Parathyroid adenoma (tissue), 2 donors: ENCODE results near the gene SSBP1.

Experiments used
- H2AFZ ChIP-seq: fragments of 300-600 bp; sonication (generic); one replicate; pipeline ENCODE4 v1.7.0; 2017; ENCODE audit warnings: antibody characterized with exemption, mild to moderate bottlenecking
- H3K27ac ChIP-seq: fragments of 300-600 bp; sonication (generic); one replicate; pipeline ENCODE4 v1.7.0; 2017
- H3K27me3 ChIP-seq: fragments of 300-600 bp; sonication (generic); one replicate; pipeline ENCODE4 v1.7.0; 2017; ENCODE audit warnings: low read length; ENCODE audit not compliant: control insufficient read depth, insufficient read depth
- H3K36me3 ChIP-seq: fragments of 300-600 bp; sonication (generic); one replicate; pipeline ENCODE4 v1.7.0; 2017; ENCODE audit warnings: low read length; ENCODE audit not compliant: control insufficient read depth, insufficient read depth
- H3K4me1 ChIP-seq: fragments of 300-600 bp; sonication (generic); one replicate; pipeline ENCODE4 v1.7.0; 2017; ENCODE audit warnings: control low read depth
- H3K4me2 ChIP-seq: fragments of 300-600 bp; sonication (generic); one replicate; pipeline ENCODE4 v1.7.0; 2017; ENCODE audit warnings: low read length
- H3K4me3 ChIP-seq: fragments of 300-600 bp; sonication (generic); one replicate; pipeline ENCODE4 v1.7.0; 2017; ENCODE audit warnings: low read depth, low read length
- H3K79me2 ChIP-seq: fragments of 300-600 bp; sonication (generic); one replicate; pipeline ENCODE4 v1.7.0; 2017; ENCODE audit warnings: control low read depth
- H3K9ac ChIP-seq: fragments of 300-600 bp; sonication (generic); one replicate; pipeline ENCODE4 v1.7.0; 2017; ENCODE audit warnings: mild to moderate bottlenecking
- H3K9me3 ChIP-seq: fragments of 300-600 bp; sonication (generic); one replicate; pipeline ENCODE4 v1.7.0; 2017; ENCODE audit warnings: low read length; ENCODE audit not compliant: control insufficient read depth
- CTCF ChIP-seq: fragments of 300-600 bp; sonication (generic); IDR thresholded peaks from one replicate; pipeline ENCODE4 v1.7.0; 2017; ENCODE audit warnings: antibody characterized with exemption, mild to moderate bottlenecking
- donor health status: primary hyperparathyroidism.

Gene SSBP1

GRCh38 chr7:141788296-141788695 lies 50.1 kb downstream of the SSBP1 start:
- H3K36me3 ChIP-seq: no peaks in the 10 kb centered on the region
- H3K4me3 ChIP-seq: no peak overlapping the region
- H2AFZ ChIP-seq: no peak overlapping the region
- no peak overlapping the region for H3K27ac ChIP-seq
- no peak overlapping the region for H3K4me2 ChIP-seq
- no peaks in the 10 kb centered on the region for H3K27me3 ChIP-seq
- no peak overlapping the region for H3K9ac ChIP-seq
- no peak for TF ChIP-seq CTCF
- peaks cover 2% of the 10 kb centered on the region for H3K79me2 ChIP-seq
- no peaks in the 10 kb centered on the region for H3K9me3 ChIP-seq
- no peaks in the 10 kb centered on the region for H3K4me1 ChIP-seq

DNA sequence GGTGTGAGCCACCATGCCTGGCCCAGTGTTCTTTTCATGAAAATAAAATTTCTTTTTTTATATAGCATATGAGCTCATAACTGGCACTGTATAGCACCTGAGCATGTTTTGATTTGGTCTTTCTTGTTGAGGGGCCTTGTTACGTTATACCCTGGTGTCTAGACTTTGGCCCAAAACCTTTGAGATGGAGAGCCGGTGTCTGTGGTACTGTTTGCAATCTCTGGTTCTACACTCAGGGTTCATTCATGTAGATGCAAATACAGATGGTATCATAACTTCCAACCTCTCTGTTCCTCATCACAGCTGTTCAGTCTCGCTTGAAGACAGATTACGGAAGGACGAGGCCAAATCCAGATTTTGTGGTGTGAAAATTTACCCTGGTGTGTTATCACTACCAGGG lies 51.8 kb downstream of the SSBP1 start, which contains the start of gene TAS2R5:
TSS of gene TAS2R5 (plus strand) at position 301 of the 400 bp plus-strand sequence. CDS start 145 bp downstream, outside the sequence.
- no peaks in the 10 kb centered on the region for H3K9me3 ChIP-seq
- no peak within 1 kb of the TSS for H3K4me3 ChIP-seq
- TF ChIP-seq CTCF: no peak
- no peaks in the 10 kb centered on the region for H3K36me3 ChIP-seq
- no peak within 1 kb of the TSS for H3K27ac ChIP-seq
- H3K27me3 ChIP-seq: no peaks in the 10 kb centered on the region
- H3K4me1 ChIP-seq: no peaks in the 10 kb centered on the region
- no peak within 1 kb of the TSS for H3K4me2 ChIP-seq
- H3K9ac ChIP-seq: no peak within 1 kb of the TSS
- peaks cover 2% of the 10 kb centered on the region for H3K79me2 ChIP-seq
- no peak within 1 kb of the TSS for H2AFZ ChIP-seq

DNA sequence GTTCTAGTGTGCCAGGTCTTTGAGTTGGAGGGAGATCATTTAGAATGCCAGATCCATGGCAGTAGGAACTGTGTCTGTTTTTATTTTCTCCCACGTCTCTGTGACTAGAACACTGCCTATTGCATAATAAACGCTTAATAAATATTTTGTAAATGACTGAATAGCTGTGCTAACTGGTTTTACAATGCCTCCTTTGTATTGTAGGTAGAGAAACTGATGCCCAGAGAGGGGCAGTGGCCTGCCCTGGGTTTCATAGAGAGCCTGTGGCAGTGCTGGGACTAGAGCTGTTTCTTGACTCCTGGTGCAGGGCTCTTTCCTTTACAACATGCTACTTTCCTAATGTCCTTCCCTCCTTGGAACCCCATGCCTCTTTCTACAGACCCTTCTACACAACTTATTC lies 54.4 kb downstream of the SSBP1 start:
- H3K27ac ChIP-seq: no peak overlapping the region
- no peaks in the 10 kb centered on the region for H3K9me3 ChIP-seq
- no peak overlapping the region for H3K9ac ChIP-seq
- no peak for TF ChIP-seq CTCF
- no peaks in the 10 kb centered on the region for H3K79me2 ChIP-seq
- no peaks in the 10 kb centered on the region for H3K4me1 ChIP-seq
- H3K27me3 ChIP-seq: no peaks in the 10 kb centered on the region
- no peaks in the 10 kb centered on the region for H3K36me3 ChIP-seq
- no peak overlapping the region for H3K4me3 ChIP-seq
- H3K4me2 ChIP-seq: no peak overlapping the region
- H2AFZ ChIP-seq: no peak overlapping the region
